ENCODE data around the gene AMIGO1. TPM values are rescaled to one million over a fixed set of nuclear protein-coding genes. Genes with fewer than 3 reads are reported as not detected.

Gene AMIGO1
- total and polyA plus RNA-seq, 7 donors = 0.60 to 12.1 (median 6.4) TPM

DNA sequence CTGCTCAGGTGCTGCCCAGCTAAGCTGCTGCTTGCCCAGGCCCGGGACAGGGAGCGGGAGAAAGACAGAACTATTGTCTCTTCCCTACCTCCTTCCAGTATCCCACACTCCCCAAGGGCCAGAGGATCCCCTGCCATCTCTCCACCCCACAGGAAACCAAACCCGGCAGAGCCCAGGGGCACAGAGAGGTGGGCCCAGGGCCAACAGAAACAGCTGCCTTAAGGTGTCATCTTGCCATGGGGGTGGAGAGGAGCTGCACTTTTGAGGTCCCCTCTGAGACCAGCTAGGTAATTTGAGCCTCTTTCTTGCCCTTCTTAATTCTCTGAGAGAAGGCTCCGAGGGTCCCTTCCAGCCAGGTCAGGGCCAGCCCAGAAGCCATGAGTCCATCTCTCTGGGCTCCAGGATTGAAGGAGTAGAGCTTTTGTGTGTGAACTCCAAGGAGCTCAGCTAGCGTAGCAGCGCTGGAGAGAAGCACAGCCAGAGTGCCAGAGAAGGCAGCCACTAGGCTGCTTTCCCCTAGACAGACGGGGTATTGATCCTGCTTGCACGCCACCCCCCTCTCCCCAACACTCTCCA lies 20.4 kb upstream of the AMIGO1 start:
- Histone ChIP-seq H3K36me3 (no peaks in the 10 kb centered on the region), H3K4me1 (peaks cover 0 to 26% (median 20%) of the 10 kb centered on the region in 4 donors), H3K9me3 (no peaks in the 10 kb centered on the region), H3K27me3 (no peaks in the 10 kb centered on the region), H3K4me3 (no peak overlapping the region), H3K27ac (peak overlapping the region in 1 of 4 donors; percentile 18)
- TF ChIP-seq POLR2AphosphoS5 (IDR thresholded peaks at IDR 0.05) (no peak), EP300 (IDR thresholded peaks at IDR 0.05) (no peak), POLR2A (IDR thresholded peaks at IDR 0.05) (no peak)
- TF ChIP-seq, protein P1, sequence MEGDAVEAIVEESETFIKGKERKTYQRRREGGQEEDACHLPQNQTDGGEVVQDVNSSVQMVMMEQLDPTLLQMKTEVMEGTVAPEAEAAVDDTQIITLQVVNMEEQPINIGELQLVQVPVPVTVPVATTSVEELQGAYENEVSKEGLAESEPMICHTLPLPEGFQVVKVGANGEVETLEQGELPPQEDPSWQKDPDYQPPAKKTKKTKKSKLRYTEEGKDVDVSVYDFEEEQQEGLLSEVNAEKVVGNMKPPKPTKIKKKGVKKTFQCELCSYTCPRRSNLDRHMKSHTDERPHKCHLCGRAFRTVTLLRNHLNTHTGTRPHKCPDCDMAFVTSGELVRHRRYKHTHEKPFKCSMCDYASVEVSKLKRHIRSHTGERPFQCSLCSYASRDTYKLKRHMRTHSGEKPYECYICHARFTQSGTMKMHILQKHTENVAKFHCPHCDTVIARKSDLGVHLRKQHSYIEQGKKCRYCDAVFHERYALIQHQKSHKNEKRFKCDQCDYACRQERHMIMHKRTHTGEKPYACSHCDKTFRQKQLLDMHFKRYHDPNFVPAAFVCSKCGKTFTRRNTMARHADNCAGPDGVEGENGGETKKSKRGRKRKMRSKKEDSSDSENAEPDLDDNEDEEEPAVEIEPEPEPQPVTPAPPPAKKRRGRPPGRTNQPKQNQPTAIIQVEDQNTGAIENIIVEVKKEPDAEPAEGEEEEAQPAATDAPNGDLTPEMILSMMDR (IDR thresholded peaks at IDR 0.05) = no peak
- WGBS, 2 donors = 75 to 80% methylated on average over 8 of the region's 8 CpGs
- no peak for DNase-seq
- intact Hi-C loops (cut with DNase I) = loop anchor here (10.0 kb wide), 1 partner anchor 255 kb away; no protein-coding TSS in a partner anchor

DNA sequence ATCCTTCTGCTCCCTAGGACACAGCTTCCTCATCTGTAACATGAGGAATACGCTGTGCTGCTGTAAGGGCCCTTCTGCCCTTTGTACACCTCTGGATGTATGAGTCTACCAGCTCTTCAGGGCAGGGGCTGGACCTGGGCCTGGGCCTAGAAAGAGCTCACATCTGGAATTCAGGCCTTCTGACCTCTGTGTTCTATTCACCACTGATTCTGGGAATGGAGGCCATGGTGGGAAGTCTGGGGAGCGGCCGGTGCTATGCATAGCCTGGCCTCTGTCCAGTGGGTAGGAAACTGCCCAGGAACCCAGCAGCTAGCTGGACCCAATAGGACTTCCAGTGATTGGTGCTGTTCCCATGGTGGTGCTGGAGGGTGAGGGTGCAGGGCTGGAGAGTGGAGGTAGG lies 19.2 kb upstream of the AMIGO1 start:
- Histone ChIP-seq H3K4me3 (no peak overlapping the region), H3K36me3 (no peaks in the 10 kb centered on the region), H3K27ac (no peak overlapping the region), H3K9me3 (no peaks in the 10 kb centered on the region), H3K4me1 (peaks cover 0 to 26% (median 20%) of the 10 kb centered on the region in 4 donors), H3K27me3 (no peaks in the 10 kb centered on the region)
- no peak for TF ChIP-seq EP300 (IDR thresholded peaks at IDR 0.05)
- TF ChIP-seq, protein P1 (IDR thresholded peaks at IDR 0.05) = no peak
- TF ChIP-seq POLR2A (IDR thresholded peaks at IDR 0.05) = no peak
- TF ChIP-seq POLR2AphosphoS5 (IDR thresholded peaks at IDR 0.05) = no peak
- WGBS, 2 donors = 88 to 92% methylated on average over 3 of the region's 3 CpGs
- no peak for DNase-seq
- intact Hi-C loops (cut with DNase I) = no loop called here

DNA sequence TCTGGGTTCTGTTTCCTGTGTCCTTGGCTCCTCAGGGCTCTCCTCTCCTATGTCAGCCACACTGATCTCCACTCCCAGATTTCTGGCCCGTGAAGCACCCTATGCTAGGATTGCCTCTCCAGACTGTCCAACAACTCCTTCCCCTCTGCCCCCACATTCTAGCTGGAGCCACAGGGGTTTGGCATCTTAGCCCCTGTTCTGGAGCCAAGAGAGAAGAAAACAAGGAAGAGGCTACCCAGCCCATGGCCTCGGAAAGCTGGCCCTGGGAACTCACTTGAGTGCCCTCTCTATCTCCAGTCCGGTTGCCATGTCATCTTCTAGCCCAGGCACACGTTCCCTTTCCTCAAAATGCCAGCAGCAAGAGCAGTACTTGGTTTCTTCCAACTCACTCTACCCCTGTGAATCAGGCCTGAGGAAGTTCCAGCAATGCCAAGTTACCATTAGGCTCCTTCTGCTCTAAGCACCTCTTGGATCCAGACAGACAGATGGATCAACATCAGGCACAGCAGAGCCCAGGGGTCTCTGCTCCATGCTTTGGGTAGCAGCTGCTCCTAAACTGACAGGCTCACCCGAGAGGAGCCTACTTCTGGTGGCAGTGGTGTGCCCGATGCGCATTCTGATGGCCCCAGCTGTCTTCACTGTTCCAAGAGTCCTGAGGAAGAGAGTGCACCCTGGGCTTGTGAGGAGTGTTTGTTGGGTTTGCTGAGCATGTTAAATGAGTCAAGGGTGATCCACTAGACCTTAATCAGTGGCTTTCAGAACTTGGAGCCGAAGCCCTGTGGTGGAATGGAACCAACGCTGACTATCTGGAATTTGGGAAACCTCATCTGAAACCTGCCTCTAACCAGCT lies 18.5 kb upstream of the AMIGO1 start:
- Histone ChIP-seq H3K4me1 (peaks cover 0 to 26% (median 19%) of the 10 kb centered on the region in 4 donors), H3K27me3 (no peaks in the 10 kb centered on the region), H3K4me3 (no peak overlapping the region), H3K36me3 (no peaks in the 10 kb centered on the region), H3K27ac (no peak overlapping the region), H3K9me3 (no peaks in the 10 kb centered on the region)
- 90 to 91% methylated on average over 9 of the region's 9 CpGs for WGBS, 2 donors
- TF ChIP-seq POLR2A (IDR thresholded peaks at IDR 0.05) = no peak
- intact Hi-C loops (cut with DNase I) = no loop called here
- DNase-seq = no peak

DNA sequence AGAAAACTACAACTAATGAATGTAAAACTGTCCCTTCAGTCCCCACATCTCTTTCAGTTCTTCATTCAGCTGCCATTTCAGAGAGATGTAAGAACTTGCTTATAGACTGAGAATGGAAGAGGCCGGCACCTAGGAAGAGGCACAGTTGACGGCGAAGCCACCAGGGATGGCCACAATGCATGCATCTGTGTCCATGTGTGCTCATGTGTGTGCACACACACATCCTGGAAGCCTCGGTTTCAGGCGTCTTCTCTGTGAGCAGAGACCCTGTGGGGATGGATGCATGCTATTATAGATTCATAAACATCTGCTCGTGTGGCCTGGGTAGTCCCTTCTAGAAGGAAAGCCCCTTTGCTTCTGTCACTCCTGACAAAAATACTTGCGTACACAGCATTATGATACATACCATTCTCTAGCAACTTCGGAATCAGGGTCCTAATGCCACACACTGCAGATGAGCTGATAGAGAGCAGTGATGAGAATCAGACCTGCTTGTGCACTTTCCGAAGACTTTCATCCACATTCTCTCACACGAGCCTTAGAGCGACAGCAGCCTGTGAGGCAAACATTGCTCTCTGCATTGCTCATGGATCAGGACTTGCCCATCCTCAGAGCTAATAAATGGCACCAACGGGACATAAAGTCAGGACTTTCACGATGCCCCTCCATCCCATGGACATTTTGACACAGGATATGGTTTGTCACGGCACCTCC lies 17.7 kb upstream of the AMIGO1 start:
- Histone ChIP-seq H3K4me3 (no peak overlapping the region), H3K9me3 (no peaks in the 10 kb centered on the region), H3K36me3 (no peaks in the 10 kb centered on the region), H3K27ac (no peak overlapping the region), H3K4me1 (peaks cover 0 to 18% (median 12%) of the 10 kb centered on the region in 4 donors), H3K27me3 (no peaks in the 10 kb centered on the region)
- DNase-seq = no peak
- intact Hi-C loops (cut with DNase I) = no loop called here
- no peak for TF ChIP-seq POLR2AphosphoS5 (IDR thresholded peaks at IDR 0.05)
- TF ChIP-seq, protein P1 (IDR thresholded peaks at IDR 0.05) = no peak
- TF ChIP-seq EP300 (IDR thresholded peaks at IDR 0.05) = no peak
- no peak for TF ChIP-seq POLR2A (IDR thresholded peaks at IDR 0.05)
- 77 to 79% methylated on average over 14 of the region's 14 CpGs for WGBS, 2 donors

DNA sequence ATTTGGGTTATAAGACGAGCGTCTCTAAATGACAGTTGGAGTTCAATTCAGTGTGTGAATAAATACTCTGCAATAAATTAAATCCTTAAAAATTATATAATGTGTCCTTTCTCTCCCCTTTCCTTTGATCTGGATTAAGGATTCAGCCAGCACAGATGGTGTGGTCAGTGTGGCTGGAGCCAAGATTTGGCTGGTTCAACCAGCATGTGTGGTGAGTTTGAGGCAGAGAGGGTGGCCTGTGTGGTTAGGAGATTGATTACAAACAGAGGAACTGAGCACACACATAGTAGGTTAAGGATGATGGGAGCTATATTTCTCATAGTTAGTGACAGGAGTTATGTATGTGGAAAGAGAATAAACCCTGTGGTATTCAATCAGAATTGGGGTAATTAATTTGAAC lies 14.2 kb upstream of the AMIGO1 start:
- no peaks in the 10 kb centered on the region for H3K4me1 ChIP-seq
- no peak overlapping the region for H3K27ac ChIP-seq
- intact Hi-C loops (cut with DNase I) = no loop called here
- no peaks in the 10 kb centered on the region for H3K27me3 ChIP-seq
- H3K4me3 ChIP-seq = no peak overlapping the region
- no peak for DNase-seq
- H3K9me3 ChIP-seq = no peaks in the 10 kb centered on the region
- TF ChIP-seq POLR2A (IDR thresholded peaks at IDR 0.05) = no peak
- no peaks in the 10 kb centered on the region for H3K36me3 ChIP-seq
- 92% methylated on average over 2 of the region's 2 CpGs for WGBS, 2 donors

Measured in sigmoid colon (tissue), 7 donors.